GM21526 (cell line): Measurements from ENCODE around the gene FAT1.

ENCODE experiments used
- ATAC-seq: cut with Tn5 transposase; IDR thresholded peaks from one replicate; pipeline ENCODE4 v1.9.1; 2021; ENCODE audit warnings: moderate library complexity; ENCODE audit not compliant: unreplicated experiment, low FRiP score

Gene FAT1

GRCh38 chr4:186701788-186702187, 21.9 kb downstream of the FAT1 start:
- no peak for ATAC-seq

- no peak for ATAC-seq
These were observed 22.4 kb downstream of the FAT1 start for GRCh38 chr4:186701273-186701672.

- no peak for ATAC-seq
These were observed 22.9 kb downstream of the FAT1 start for GRCh38 chr4:186700746-186701145.

- ATAC-seq, result no peak
These were observed 23.7 kb downstream of the FAT1 start for GRCh38 chr4:186699881-186700397.

- no peak for ATAC-seq
These were observed 24.4 kb downstream of the FAT1 start for GRCh38 chr4:186699298-186699697.

- no peak for ATAC-seq
These were observed 25.1 kb downstream of the FAT1 start for GRCh38 chr4:186698525-186698924.

- ATAC-seq, result no peak
These were observed 25.6 kb downstream of the FAT1 start for GRCh38 chr4:186698028-186698427.

GRCh38 chr4:186695392-186695791, 28.3 kb downstream of the FAT1 start:
- no peak for ATAC-seq

GRCh38 chr4:186693894-186694293, 29.8 kb downstream of the FAT1 start:
- no peak for ATAC-seq

- ATAC-seq, result no peak
These were observed 30.4 kb downstream of the FAT1 start for GRCh38 chr4:186693159-186693815.

GRCh38 chr4:186691396-186691795, 32.3 kb downstream of the FAT1 start:
- no peak for ATAC-seq

GRCh38 chr4:186689476-186689875, 34.2 kb downstream of the FAT1 start:
- no peak for ATAC-seq

- ATAC-seq, result no peak
These were observed 35.3 kb downstream of the FAT1 start for GRCh38 chr4:186688150-186688943.

- ATAC-seq, result no peak
These were observed 36.4 kb downstream of the FAT1 start for GRCh38 chr4:186687265-186687664.

- no peak for ATAC-seq
These were observed 37.9 kb downstream of the FAT1 start for GRCh38 chr4:186685767-186686183.

GRCh38 chr4:186684889-186685309, 38.8 kb downstream of the FAT1 start:
- ATAC-seq, result no peak

- ATAC-seq, result no peak
These were observed 39.4 kb downstream of the FAT1 start for GRCh38 chr4:186684220-186684619.

GRCh38 chr4:186680641-186681040, 43.0 kb downstream of the FAT1 start:
- no peak for ATAC-seq

GRCh38 chr4:186676531-186677161, 47.0 kb downstream of the FAT1 start:
- ATAC-seq, result no peak

GRCh38 chr4:186669735-186670134, 53.9 kb downstream of the FAT1 start:
- ATAC-seq, result no peak

GRCh38 chr4:186669159-186669731, 54.4 kb downstream of the FAT1 start:
- no peak for ATAC-seq
